ENCODE measurements around the gene KCNJ10.

KCNJ10 gene

DNA sequence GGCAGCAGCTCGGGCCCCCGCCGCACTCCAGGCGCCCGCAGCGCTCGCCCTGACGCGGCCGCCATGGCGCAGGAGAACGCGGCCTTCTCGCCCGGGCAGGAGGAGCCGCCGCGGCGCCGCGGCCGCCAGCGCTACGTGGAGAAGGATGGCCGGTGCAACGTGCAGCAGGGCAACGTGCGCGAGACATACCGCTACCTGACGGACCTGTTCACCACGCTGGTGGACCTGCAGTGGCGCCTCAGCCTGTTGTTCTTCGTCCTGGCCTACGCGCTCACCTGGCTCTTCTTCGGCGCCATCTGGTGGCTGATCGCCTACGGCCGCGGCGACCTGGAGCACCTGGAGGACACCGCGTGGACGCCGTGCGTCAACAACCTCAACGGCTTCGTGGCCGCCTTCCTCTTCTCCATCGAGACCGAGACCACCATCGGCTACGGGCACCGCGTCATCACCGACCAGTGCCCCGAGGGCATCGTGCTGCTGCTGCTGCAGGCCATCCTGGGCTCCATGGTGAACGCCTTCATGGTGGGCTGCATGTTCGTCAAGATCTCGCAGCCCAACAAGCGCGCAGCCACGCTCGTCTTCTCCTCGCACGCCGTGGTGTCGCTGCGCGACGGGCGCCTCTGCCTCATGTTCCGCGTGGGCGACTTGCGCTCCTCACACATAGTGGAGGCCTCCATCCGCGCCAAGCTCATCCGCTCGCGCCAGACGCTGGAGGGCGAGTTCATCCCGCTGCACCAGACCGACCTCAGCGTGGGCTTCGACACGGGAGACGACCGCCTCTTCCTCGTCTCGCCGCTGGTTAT, 14.2 kb upstream of the KCNJ10 start:
- TF ChIP-seq CTCF (IDR thresholded peaks at IDR 0.05; ENCODE audit: low read depth, low read length, missing control alignments), result peak; percentile 76
- Histone ChIP-seq H3K36me3 (replicated peaks) (no peaks in the 10 kb centered on the region), H3K4me3 (ENCODE audit: low read depth, low read length) (peak overlapping the region; percentile 35), H3K27me3 (replicated peaks) (peaks cover 52% of the 10 kb centered on the region), H3K27ac (no peak overlapping the region)
- no peak for DNase-seq
- in situ Hi-C loops (cut with HindIII; ENCODE audit: low pct_ligation_motif_present, low sequenced_read_pairs), result no loop called here

DNA sequence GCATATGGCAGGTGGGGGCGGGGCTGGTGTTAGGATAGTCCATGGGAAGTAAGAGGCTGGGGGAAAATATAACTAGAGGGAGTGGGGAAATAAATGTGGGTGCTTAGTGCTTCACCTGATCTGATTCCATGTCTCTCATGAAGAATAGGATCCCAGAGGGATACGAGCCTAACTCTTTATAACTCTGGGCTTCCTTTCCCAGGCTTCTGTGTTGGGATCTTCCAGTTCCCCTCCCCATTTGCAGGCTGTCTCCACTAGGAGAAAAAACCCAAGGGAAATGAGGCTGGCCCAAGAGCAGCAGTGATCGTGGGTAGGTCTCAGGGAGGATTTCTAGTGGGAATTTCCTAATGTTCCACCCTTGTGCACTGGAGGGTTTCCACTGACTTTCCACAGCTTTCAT, 13.0 kb upstream of the KCNJ10 start:
- Histone ChIP-seq H3K36me3 (replicated peaks) (no peaks in the 10 kb centered on the region), H3K27me3 (replicated peaks) (peaks cover 52% of the 10 kb centered on the region), H3K4me3 (ENCODE audit: low read depth, low read length) (no peak overlapping the region), H3K27ac (no peak overlapping the region)
- in situ Hi-C loops (cut with HindIII; ENCODE audit: low pct_ligation_motif_present, low sequenced_read_pairs), result no loop called here
- no peak for DNase-seq
- TF ChIP-seq CTCF (IDR thresholded peaks at IDR 0.05; ENCODE audit: low read depth, low read length, missing control alignments), result no peak

DNA sequence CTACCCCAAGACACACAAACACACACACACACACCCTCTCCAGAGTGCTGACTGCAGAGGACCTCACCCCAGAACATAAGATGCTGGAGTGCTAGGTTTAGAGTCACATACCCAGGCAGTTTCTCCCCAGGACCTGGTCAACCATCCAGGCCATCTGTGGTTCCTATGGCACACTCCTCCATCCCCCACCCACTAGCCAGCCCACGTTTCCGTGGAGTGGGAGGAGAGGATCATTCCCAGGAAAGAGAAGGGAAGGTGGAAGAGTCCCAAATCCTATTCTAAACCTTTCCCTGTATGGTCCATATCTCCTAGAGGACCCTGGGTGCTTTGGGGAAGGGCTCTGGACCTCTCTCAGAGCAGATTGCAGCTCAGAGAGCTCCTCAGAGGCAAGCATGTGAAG, 12.5 kb upstream of the KCNJ10 start:
- no peaks in the 10 kb centered on the region for H3K36me3 ChIP-seq (replicated peaks)
- H3K27ac ChIP-seq, result no peak overlapping the region
- no peak for TF ChIP-seq CTCF (IDR thresholded peaks at IDR 0.05; ENCODE audit: low read depth, low read length, missing control alignments)
- in situ Hi-C loops (cut with HindIII; ENCODE audit: low pct_ligation_motif_present, low sequenced_read_pairs), result no loop called here
- H3K4me3 ChIP-seq (ENCODE audit: low read depth, low read length), result no peak overlapping the region
- DNase-seq, result no peak
- H3K27me3 ChIP-seq (replicated peaks), result peaks cover 52% of the 10 kb centered on the region

DNA sequence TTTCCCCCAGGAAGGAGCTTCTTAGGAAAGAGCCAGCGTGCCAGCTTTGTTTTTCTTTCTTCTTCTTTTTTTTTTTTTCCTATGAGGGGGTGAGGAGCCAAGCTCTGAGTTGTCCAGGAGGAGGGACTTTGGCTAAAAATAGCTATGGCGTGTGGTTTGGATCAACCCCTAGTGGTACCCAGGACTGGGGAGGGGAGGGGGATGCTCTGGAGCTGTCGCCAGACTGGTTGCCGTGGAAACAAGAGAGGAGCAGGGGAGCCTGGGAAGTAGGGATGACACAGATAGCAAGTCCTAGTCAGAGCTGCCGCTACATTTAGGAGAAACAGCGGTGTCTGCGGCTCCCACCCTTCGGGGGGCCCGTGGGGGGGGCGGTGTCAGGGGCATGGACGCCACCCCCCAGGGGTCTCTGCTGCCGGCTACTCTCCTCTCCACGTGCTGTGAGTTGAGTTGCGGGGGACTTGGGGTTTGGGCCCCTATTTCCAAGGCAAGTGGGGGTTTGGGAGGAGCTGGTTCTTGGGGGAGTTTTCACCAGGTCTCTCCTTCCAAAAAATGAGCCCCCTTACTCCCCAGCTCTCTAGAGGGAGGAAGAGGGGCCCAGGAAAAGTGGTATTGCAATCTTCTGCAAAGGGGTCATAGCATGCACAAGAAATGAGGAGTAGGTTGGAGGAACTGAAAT, 11.4 kb upstream of the KCNJ10 start, which contains the start of gene KCNJ9:
Gene KCNJ9, plus strand, starts transcription at position 278 of the 676 bp plus-strand sequence. CDS start 2,493 bp downstream, outside the sequence.
- no peaks in the 10 kb centered on the region for H3K36me3 ChIP-seq (replicated peaks)
- TF ChIP-seq CTCF (IDR thresholded peaks at IDR 0.05; ENCODE audit: low read depth, low read length, missing control alignments), result no peak
- no peak for DNase-seq
- no peak within 1 kb of the TSS for H3K4me3 ChIP-seq (ENCODE audit: low read depth, low read length)
- peaks cover 52% of the 10 kb centered on the region for H3K27me3 ChIP-seq (replicated peaks)
- in situ Hi-C loops (cut with HindIII; ENCODE audit: low pct_ligation_motif_present, low sequenced_read_pairs), result no loop called here
- no peak within 1 kb of the TSS for H3K27ac ChIP-seq

DNA sequence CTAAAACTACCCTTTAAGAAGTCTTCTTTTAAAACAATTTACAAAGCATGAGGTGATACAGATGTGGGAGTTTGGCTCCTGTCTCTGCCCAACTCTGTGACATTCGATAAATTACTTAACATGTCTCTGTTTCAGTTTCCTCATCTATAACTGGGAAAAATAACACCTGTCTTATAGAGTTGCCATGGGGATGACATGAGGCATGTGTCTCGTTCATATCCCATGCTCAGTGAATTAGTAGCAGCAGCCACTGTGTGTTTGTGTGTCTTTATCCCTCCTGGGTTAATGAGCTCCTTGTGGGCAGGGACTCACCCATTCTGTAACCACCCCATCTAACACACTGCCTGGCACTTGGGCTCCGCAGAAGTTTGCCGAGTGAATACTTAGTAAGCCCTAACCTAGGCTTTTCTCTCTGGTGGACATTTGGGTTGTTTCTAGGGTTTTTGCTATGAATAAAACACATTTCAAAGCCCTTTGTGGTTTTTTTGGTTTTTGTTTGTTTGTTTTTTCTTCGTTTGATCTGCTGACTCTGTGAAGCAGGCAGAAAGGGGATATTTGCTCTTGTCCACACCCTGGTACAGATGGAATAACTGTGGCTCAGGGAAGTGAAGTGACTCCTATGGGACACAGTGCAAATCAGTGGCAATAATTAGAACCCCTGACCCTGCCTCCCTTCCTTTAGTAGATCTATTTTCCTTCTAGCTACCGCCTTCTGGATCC, 10.6 kb upstream of the KCNJ10 start:
- TF ChIP-seq CTCF (IDR thresholded peaks at IDR 0.05; ENCODE audit: low read depth, low read length, missing control alignments), result no peak
- Histone ChIP-seq H3K27me3 (replicated peaks) (peaks cover 56% of the 10 kb centered on the region), H3K36me3 (replicated peaks) (no peaks in the 10 kb centered on the region), H3K4me3 (ENCODE audit: low read depth, low read length) (no peak overlapping the region), H3K27ac (no peak overlapping the region)
- no peak for DNase-seq
- in situ Hi-C loops (cut with HindIII; ENCODE audit: low pct_ligation_motif_present, low sequenced_read_pairs), result no loop called here
